Measurements from ENCODE around the gene ATP6AP1. TPM values are rescaled to one million over a fixed set of nuclear protein-coding genes. Genes with fewer than 3 reads are reported as not detected.

Gene ATP6AP1
- total and polyA plus RNA-seq, 2 experiments from 2014 or later = 52.4 to 155 TPM

DNA sequence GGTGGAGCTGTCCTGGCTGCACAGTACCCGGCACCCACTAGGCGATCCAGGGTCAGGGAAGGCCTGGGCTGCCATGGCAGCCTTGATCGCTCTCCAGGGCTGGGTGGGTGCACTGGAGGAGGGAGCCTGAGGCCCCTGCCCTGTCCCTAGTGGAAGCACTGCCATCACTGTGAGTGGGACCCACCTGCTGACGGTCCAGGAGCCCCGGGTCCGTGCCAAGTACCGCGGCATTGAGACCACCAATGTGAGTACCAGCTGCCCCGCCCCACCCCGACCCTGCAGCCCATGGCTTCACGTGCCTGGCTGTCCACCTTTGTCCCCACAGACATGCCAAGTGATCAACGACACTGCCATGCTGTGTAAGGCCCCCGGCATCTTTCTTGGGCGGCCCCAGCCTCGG lies 38.4 kb downstream of the ATP6AP1 start:
- Histone ChIP-seq H3K4me1 (ENCODE audit: low read depth) (no peaks in the 10 kb centered on the region), H3K4me3 (no peak overlapping the region), H3K27ac (no peak overlapping the region), H3K36me3 (no peaks in the 10 kb centered on the region), H3K27me3 (no peaks in the 10 kb centered on the region), H3K9me3 (ENCODE audit: low read depth) (no peaks in the 10 kb centered on the region)
- no peak for TF ChIP-seq CTCF (IDR thresholded peaks at IDR 0.05; ENCODE audit: low read depth, low read length)
- DNase-seq (ENCODE audit: low read depth in 1 of 2, low spot score in 1 of 2) = no peak

GRCh38 chrX:154467556-154467955 lies 39.1 kb downstream of the ATP6AP1 start:
- H3K4me3 ChIP-seq = no peak overlapping the region
- DNase-seq (ENCODE audit: low read depth in 1 of 2, low spot score in 1 of 2) = no peak
- no peaks in the 10 kb centered on the region for H3K36me3 ChIP-seq
- no peak overlapping the region for H3K27ac ChIP-seq
- no peak for TF ChIP-seq CTCF (IDR thresholded peaks at IDR 0.05; ENCODE audit: low read depth, low read length)
- H3K9me3 ChIP-seq (ENCODE audit: low read depth) = no peaks in the 10 kb centered on the region
- no peaks in the 10 kb centered on the region for H3K4me1 ChIP-seq (ENCODE audit: low read depth)
- no peaks in the 10 kb centered on the region for H3K27me3 ChIP-seq

DNA sequence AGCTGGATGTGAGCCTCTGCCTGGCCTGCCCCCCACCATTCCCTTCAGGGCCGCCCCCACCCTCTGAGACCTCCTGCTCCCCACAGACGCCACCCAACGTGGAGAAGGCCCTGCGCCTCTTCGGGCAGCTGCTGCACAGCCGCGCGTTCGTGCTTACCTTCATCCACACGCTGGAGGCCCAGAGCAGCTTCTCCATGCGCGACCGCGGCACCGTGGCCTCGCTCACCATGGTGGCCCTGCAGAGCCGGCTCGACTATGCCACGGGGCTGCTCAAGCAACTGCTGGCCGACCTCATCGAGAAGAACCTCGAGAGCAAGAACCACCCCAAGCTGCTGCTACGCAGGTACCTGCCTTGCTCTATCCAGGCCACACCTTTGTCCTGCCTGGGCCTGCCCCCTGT lies 39.7 kb downstream of the ATP6AP1 start:
- no peak overlapping the region for H3K27ac ChIP-seq
- no peak for TF ChIP-seq CTCF (IDR thresholded peaks at IDR 0.05; ENCODE audit: low read depth, low read length)
- no peaks in the 10 kb centered on the region for H3K4me1 ChIP-seq (ENCODE audit: low read depth)
- no peak overlapping the region for H3K4me3 ChIP-seq
- no peaks in the 10 kb centered on the region for H3K36me3 ChIP-seq
- H3K27me3 ChIP-seq = no peaks in the 10 kb centered on the region
- no peak for DNase-seq (ENCODE audit: low read depth in 1 of 2, low spot score in 1 of 2)
- no peaks in the 10 kb centered on the region for H3K9me3 ChIP-seq (ENCODE audit: low read depth)

DNA sequence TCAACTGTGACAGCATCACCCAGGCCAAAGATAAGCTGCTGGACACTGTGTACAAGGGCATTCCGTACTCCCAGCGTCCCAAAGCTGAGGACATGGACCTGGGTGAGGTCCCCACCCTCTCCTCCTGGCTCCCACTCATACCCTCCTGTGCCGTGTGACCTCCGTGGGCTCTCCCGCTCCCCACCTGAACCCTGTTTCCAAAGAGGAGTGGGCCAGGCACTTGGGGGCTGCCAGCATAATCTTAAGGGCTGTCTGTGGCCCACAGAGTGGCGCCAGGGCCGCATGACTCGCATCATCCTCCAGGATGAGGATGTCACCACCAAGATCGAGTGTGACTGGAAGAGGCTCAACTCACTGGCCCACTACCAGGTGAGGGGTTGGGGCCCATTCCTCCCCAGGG lies 40.6 kb downstream of the ATP6AP1 start:
- Histone ChIP-seq H3K4me3 (no peak overlapping the region), H3K4me1 (ENCODE audit: low read depth) (no peaks in the 10 kb centered on the region), H3K36me3 (no peaks in the 10 kb centered on the region), H3K27ac (no peak overlapping the region), H3K27me3 (no peaks in the 10 kb centered on the region), H3K9me3 (ENCODE audit: low read depth) (no peaks in the 10 kb centered on the region)
- TF ChIP-seq CTCF (IDR thresholded peaks at IDR 0.05; ENCODE audit: low read depth, low read length) = no peak
- DNase-seq (ENCODE audit: low read depth in 1 of 2, low spot score in 1 of 2) = no peak

- H3K27me3 ChIP-seq = no peaks in the 10 kb centered on the region
- H3K36me3 ChIP-seq = no peaks in the 10 kb centered on the region
- DNase-seq (ENCODE audit: low read depth in 1 of 2, low spot score in 1 of 2) = no peak
- TF ChIP-seq CTCF (IDR thresholded peaks at IDR 0.05; ENCODE audit: low read depth, low read length) = no peak
- no peak overlapping the region for H3K4me3 ChIP-seq
- no peak overlapping the region for H3K27ac ChIP-seq
- H3K9me3 ChIP-seq (ENCODE audit: low read depth) = no peaks in the 10 kb centered on the region
- no peaks in the 10 kb centered on the region for H3K4me1 ChIP-seq (ENCODE audit: low read depth)
Observed at GRCh38 chrX:154469880-154470279, 41.4 kb downstream of the ATP6AP1 start.

GRCh38 chrX:154470434-154470833 lies 42.0 kb downstream of the ATP6AP1 start:
- H3K4me3 ChIP-seq = no peak overlapping the region
- no peak overlapping the region for H3K27ac ChIP-seq
- H3K9me3 ChIP-seq (ENCODE audit: low read depth) = no peaks in the 10 kb centered on the region
- DNase-seq (ENCODE audit: low read depth in 1 of 2, low spot score in 1 of 2) = no peak
- no peaks in the 10 kb centered on the region for H3K36me3 ChIP-seq
- no peaks in the 10 kb centered on the region for H3K27me3 ChIP-seq
- H3K4me1 ChIP-seq (ENCODE audit: low read depth) = no peaks in the 10 kb centered on the region
- no peak for TF ChIP-seq CTCF (IDR thresholded peaks at IDR 0.05; ENCODE audit: low read depth, low read length)
